ENCODE data around the gene CDH1. TPM values are rescaled to one million over a fixed set of nuclear protein-coding genes. Genes with fewer than 3 reads are reported as not detected.

The CDH1 gene
- total and polyA plus RNA-seq, 9 donors: 0.83 to 23.8 (median 1.1) TPM

- peaks cover 6% of the 10 kb centered on the region for H3K4me1 ChIP-seq (ENCODE audit: control insufficient read depth, insufficient read depth, low read length)
- DNase-seq: no peak
- no peak overlapping the region for H3K4me3 ChIP-seq (ENCODE audit: low read length)
- H3K9me3 ChIP-seq (replicated peaks; ENCODE audit: control insufficient read depth, low read depth, low read length): no peaks in the 10 kb centered on the region
- no peaks in the 10 kb centered on the region for H3K36me3 ChIP-seq (ENCODE audit: control insufficient read depth, insufficient read depth, low read length)
- H3K27ac ChIP-seq (ENCODE audit: low read length): no peak overlapping the region
- WGBS (ENCODE audit: insufficient coverage): no CpG with 5 or more reads among the region's 4 CpGs
- H3K27me3 ChIP-seq (ENCODE audit: control insufficient read depth, insufficient read depth, low read length): peaks cover 6% of the 10 kb centered on the region
Observed at GRCh38 chr16:68743664-68744063, 6.6 kb downstream of the CDH1 start.

- Histone ChIP-seq H3K36me3 (ENCODE audit: control insufficient read depth, insufficient read depth, low read length) (no peaks in the 10 kb centered on the region), H3K27me3 (ENCODE audit: control insufficient read depth, insufficient read depth, low read length) (peaks cover 5% of the 10 kb centered on the region), H3K4me1 (ENCODE audit: control insufficient read depth, insufficient read depth, low read length) (peaks cover 6% of the 10 kb centered on the region), H3K27ac (ENCODE audit: low read length) (no peak overlapping the region), H3K9me3 (replicated peaks; ENCODE audit: control insufficient read depth, low read depth, low read length) (no peaks in the 10 kb centered on the region), H3K4me3 (ENCODE audit: low read length) (no peak overlapping the region)
- WGBS (ENCODE audit: insufficient coverage): 63% methylated on average over 10 of the region's 11 CpGs
- DNase-seq: no peak
Observed at GRCh38 chr16:68744744-68745280, 7.7 kb downstream of the CDH1 start.

GRCh38 chr16:68746951-68747350 lies 9.9 kb downstream of the CDH1 start:
- Histone ChIP-seq H3K4me3 (ENCODE audit: low read length) (no peak overlapping the region), H3K36me3 (ENCODE audit: control insufficient read depth, insufficient read depth, low read length) (no peaks in the 10 kb centered on the region), H3K27me3 (ENCODE audit: control insufficient read depth, insufficient read depth, low read length) (peaks cover 5% of the 10 kb centered on the region), H3K9me3 (replicated peaks; ENCODE audit: control insufficient read depth, low read depth, low read length) (no peaks in the 10 kb centered on the region), H3K27ac (ENCODE audit: low read length) (no peak overlapping the region), H3K4me1 (ENCODE audit: control insufficient read depth, insufficient read depth, low read length) (peaks cover 2% of the 10 kb centered on the region)
- DNase-seq: no peak

DNA sequence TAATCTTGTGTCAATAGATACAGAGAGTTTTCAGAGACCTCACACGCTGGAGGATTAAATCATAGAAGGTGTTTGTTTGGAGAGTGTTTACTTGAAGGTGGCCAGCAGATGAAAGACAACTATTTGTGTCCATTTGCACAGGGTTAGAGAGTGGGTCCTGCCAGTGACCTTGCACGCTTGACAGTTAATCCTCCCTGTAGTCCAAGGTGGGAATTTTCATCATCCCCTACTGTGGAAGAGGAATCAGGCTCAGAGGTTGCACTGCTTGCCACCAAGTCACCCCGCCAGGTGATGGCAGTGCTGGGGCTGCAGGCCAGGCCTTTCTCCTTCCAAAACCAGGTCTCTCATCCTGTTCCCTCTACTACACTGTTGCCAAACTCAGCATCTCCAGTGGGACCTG lies 12.3 kb downstream of the CDH1 start:
- H3K27me3 ChIP-seq (ENCODE audit: control insufficient read depth, insufficient read depth, low read length): peaks cover 5% of the 10 kb centered on the region

DNA sequence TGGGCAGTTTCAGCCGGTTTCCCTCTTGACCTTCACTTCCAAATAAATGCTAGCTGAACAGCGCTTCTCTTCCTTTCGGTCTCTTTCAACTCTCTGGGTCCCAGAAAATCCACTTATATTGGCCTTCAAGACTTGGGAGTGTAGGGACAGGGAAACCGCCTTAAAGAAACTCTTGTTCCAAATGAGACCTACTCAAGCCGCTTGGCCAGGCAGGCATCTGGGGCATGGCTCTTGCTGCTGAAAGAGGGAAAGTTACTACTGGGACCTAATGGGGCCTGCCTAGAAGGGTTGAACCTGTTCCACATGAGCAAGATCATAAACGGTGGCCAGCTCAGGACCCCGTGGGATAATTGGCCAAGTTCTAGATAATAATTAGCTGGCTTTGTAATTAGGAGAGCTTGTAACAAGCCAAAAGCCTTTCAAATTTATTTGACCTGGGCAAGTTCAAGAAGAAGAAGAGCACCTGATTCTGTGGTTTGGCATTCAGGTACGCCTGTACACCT lies 13.2 kb downstream of the CDH1 start:
- no peak overlapping the region for H3K4me3 ChIP-seq (ENCODE audit: low read length)

More for the DNA sequence above, 12.3 kb downstream of the CDH1 start:
- 100% methylated on average over 2 of the region's 3 CpGs for WGBS (ENCODE audit: insufficient coverage)
- H3K9me3 ChIP-seq (replicated peaks; ENCODE audit: control insufficient read depth, low read depth, low read length): no peaks in the 10 kb centered on the region
- no peak overlapping the region for H3K27ac ChIP-seq (ENCODE audit: low read length)
- no peak for DNase-seq
- no peak overlapping the region for H3K4me3 ChIP-seq (ENCODE audit: low read length)
- H3K36me3 ChIP-seq (ENCODE audit: control insufficient read depth, insufficient read depth, low read length): no peaks in the 10 kb centered on the region
- H3K4me1 ChIP-seq (ENCODE audit: control insufficient read depth, insufficient read depth, low read length): no peaks in the 10 kb centered on the region

DNA sequence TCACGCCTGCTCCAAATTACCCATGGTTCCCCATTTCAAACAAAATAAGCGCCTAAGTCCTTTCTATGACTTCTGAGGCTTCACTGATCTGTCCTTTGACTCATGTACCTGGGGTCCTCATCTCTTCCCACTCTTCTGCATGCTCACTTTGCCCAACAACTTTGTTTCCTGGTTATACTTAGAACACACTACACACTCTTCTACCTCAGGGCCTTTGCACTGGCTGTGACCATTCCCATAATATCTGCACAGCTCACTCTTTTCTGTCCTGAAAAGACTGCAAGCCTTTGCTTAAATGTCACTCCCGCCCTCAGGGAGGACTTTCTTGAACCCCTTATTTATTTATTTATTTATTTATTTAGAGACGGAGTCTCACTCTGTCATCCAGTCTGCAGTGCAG lies 14.1 kb downstream of the CDH1 start:
- Histone ChIP-seq H3K9me3 (replicated peaks; ENCODE audit: control insufficient read depth, low read depth, low read length) (no peaks in the 10 kb centered on the region), H3K4me1 (ENCODE audit: control insufficient read depth, insufficient read depth, low read length) (no peaks in the 10 kb centered on the region), H3K27me3 (ENCODE audit: control insufficient read depth, insufficient read depth, low read length) (peaks cover 5% of the 10 kb centered on the region), H3K27ac (ENCODE audit: low read length) (no peak overlapping the region), H3K36me3 (ENCODE audit: control insufficient read depth, insufficient read depth, low read length) (no peaks in the 10 kb centered on the region), H3K4me3 (ENCODE audit: low read length) (no peak overlapping the region)
- DNase-seq: no peak
- WGBS (ENCODE audit: insufficient coverage): 100% methylated on average over 1 of the region's 4 CpGs

More for the DNA sequence above, 13.2 kb downstream of the CDH1 start:
- no peaks in the 10 kb centered on the region for H3K9me3 ChIP-seq (replicated peaks; ENCODE audit: control insufficient read depth, low read depth, low read length)
- peaks cover 5% of the 10 kb centered on the region for H3K27me3 ChIP-seq (ENCODE audit: control insufficient read depth, insufficient read depth, low read length)
- no peak for DNase-seq
- H3K36me3 ChIP-seq (ENCODE audit: control insufficient read depth, insufficient read depth, low read length): no peaks in the 10 kb centered on the region
- no peak overlapping the region for H3K27ac ChIP-seq (ENCODE audit: low read length)
- no peaks in the 10 kb centered on the region for H3K4me1 ChIP-seq (ENCODE audit: control insufficient read depth, insufficient read depth, low read length)
- WGBS (ENCODE audit: insufficient coverage): 82% methylated on average over 3 of the region's 8 CpGs

DNA sequence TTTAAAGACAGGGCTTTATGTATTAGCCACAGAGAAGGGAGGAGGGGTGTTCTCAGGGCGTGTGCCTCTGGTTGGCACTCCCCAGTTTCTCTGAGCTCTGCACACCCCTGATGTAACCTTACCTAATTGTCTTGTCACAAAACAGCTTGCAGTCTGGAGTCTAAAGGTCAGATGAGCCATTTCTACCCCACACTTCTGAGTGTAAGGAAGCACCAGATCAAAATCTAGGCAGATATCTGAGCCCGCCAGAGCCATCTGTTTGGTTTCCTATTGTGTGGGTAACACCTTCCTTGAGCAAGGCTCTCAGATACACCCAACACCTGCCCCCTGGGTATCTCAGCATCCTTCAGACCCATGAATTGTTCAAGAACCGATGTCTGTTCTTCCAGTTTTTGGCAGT lies 15.5 kb downstream of the CDH1 start:
- H3K27me3 ChIP-seq (ENCODE audit: control insufficient read depth, insufficient read depth, low read length): peaks cover 5% of the 10 kb centered on the region
- 67% methylated on average over 1 of the region's 3 CpGs for WGBS (ENCODE audit: insufficient coverage)
- no peak overlapping the region for H3K27ac ChIP-seq (ENCODE audit: low read length)
- H3K9me3 ChIP-seq (replicated peaks; ENCODE audit: control insufficient read depth, low read depth, low read length): no peaks in the 10 kb centered on the region
- H3K4me3 ChIP-seq (ENCODE audit: low read length): no peak overlapping the region
- no peak for DNase-seq
- H3K36me3 ChIP-seq (ENCODE audit: control insufficient read depth, insufficient read depth, low read length): no peaks in the 10 kb centered on the region
- no peaks in the 10 kb centered on the region for H3K4me1 ChIP-seq (ENCODE audit: control insufficient read depth, insufficient read depth, low read length)

- H3K4me1 ChIP-seq (ENCODE audit: control insufficient read depth, insufficient read depth, low read length): no peaks in the 10 kb centered on the region
- H3K27me3 ChIP-seq (ENCODE audit: control insufficient read depth, insufficient read depth, low read length): peaks cover 5% of the 10 kb centered on the region
- H3K27ac ChIP-seq (ENCODE audit: low read length): no peak overlapping the region
- WGBS (ENCODE audit: insufficient coverage): 87% methylated on average over 3 of the region's 7 CpGs
- no peak overlapping the region for H3K4me3 ChIP-seq (ENCODE audit: low read length)
- DNase-seq: no peak
- no peaks in the 10 kb centered on the region for H3K9me3 ChIP-seq (replicated peaks; ENCODE audit: control insufficient read depth, low read depth, low read length)
- H3K36me3 ChIP-seq (ENCODE audit: control insufficient read depth, insufficient read depth, low read length): no peaks in the 10 kb centered on the region
Observed at GRCh38 chr16:68754084-68754792, 17.1 kb downstream of the CDH1 start.

DNA sequence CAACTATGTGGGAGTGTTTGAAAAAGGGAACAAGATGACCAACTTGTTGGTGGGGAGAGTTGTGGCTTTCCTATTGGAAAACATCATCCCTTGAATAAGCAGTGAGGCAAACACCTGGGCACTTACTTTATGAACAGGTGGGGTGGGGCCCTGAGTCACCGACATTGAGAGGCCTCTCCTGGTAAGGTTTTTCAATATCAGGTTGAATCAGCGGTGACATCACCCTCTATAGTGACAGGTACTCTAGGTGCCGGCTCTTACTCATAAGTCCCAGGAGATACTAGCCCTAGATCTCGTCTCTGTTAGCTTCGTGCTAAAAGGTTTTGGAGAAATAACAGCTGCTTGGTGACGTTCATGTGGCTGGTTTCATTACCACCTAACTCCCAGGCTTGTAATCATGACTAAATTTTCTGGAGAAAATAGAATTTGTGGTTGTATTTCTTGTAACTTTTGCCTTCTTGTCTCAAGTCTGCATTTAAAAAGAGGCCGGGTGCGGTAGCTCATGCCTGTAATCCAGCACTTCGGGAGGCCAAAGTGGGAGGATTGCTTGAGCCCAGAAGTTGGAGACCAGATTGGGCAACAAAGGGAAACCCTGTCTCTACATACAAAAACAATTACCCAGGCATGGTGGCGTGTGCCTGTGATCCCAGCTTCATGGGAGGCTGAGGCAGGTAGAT lies 19.3 kb downstream of the CDH1 start:
- H3K27me3 ChIP-seq (ENCODE audit: control insufficient read depth, insufficient read depth, low read length): peaks cover 2% of the 10 kb centered on the region
- H3K9me3 ChIP-seq (replicated peaks; ENCODE audit: control insufficient read depth, low read depth, low read length): no peaks in the 10 kb centered on the region
- no peak overlapping the region for H3K4me3 ChIP-seq (ENCODE audit: low read length)
- 100% methylated on average over 1 of the region's 10 CpGs for WGBS (ENCODE audit: insufficient coverage)
- no peaks in the 10 kb centered on the region for H3K36me3 ChIP-seq (ENCODE audit: control insufficient read depth, insufficient read depth, low read length)
- H3K27ac ChIP-seq (ENCODE audit: low read length): no peak overlapping the region
- no peak for DNase-seq
- H3K4me1 ChIP-seq (ENCODE audit: control insufficient read depth, insufficient read depth, low read length): no peaks in the 10 kb centered on the region

DNA sequence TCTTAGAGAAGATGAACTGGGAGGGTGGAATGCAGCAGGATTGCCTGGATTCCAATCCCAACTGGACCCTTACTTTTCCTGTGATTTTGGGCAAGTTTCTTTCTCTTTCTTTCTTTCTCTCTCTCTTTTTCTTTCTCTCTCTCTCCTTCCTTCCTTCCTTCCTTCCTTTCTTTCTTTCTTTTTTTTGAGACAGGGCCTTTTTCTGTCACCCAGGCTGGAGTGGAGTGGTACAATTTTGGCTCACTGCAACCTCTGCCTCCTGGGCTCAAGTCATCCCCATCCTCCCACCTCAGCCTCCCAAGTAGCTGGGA lies 20.5 kb downstream of the CDH1 start:
- no peak overlapping the region for H3K4me3 ChIP-seq (ENCODE audit: low read length)
- H3K36me3 ChIP-seq (ENCODE audit: control insufficient read depth, insufficient read depth, low read length): no peaks in the 10 kb centered on the region
- peaks cover 2% of the 10 kb centered on the region for H3K27me3 ChIP-seq (ENCODE audit: control insufficient read depth, insufficient read depth, low read length)
- H3K27ac ChIP-seq (ENCODE audit: low read length): no peak overlapping the region
- DNase-seq: no peak
- no peaks in the 10 kb centered on the region for H3K9me3 ChIP-seq (replicated peaks; ENCODE audit: control insufficient read depth, low read depth, low read length)
- no peaks in the 10 kb centered on the region for H3K4me1 ChIP-seq (ENCODE audit: control insufficient read depth, insufficient read depth, low read length)

Measured in muscle of leg (tissue), 11 donors.